ENCODE data around the gene GRHPR.
A peak's percentile ranks its signal among the peaks of the same experiment; 100 is the strongest.
"Not testable (repeated sequence)": the region's sequence is repeated elsewhere in the genome, so short reads cannot be mapped to it uniquely, and the experiment has no call there.

GRHPR gene

DNA sequence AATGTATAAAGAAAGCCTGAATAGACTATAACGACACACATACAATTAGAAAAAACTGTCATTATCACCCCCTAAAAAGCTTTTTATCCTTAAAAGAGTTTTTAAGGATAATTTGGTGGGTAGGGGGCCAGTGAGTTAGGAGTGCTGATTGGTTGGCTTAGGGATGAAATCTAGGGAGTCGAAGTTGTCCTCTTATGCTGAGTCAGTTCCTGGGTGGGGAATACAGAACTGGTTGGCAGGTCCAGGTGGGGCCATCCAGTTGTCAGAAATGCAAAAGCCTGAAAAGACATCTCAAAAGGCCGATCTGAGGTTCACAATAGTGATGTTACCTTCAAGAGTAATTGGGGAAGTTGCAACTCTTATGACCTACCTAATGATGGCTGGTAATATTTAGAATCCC lies 29.1 kb downstream of the GRHPR start:
- no peak for DNase-seq

DNA sequence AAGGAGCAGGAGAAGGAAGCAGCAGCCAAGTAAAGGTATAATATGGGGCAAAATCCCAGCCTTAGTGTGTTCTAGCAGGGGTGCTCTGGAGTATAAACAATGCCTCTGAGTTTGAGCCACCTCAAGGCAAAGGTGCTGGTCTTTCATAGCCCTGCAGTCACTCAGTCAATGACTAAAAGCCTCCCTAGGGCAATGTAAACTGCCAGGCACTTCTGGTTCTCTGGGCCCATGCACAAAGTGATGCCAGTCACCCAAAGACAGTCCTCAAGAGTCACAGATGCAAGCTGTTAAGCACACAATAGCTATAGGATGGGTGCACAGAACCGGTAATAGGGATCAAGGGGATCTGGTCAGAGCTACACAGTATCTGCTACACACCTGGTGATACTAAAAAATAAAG lies 30.1 kb downstream of the GRHPR start:
- no peak for DNase-seq

DNA sequence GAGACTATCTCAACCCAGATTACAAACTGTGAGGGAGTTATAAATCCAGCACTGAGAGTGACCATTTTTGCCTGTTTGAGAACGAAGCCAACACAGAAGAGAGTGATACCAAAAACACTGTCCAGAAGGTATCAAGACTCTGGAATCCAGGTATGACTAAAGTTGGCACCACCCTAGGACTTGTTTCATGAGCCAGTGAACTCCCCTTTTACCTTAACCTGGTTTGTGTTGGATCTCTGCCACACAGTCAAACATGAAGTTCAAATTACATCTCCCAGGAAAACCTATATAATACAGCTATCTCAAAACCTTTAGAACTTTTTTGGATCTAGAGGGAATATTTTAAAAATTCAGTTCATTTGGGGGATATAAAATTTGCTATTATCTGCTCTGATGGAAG lies 31.3 kb downstream of the GRHPR start:
- DNase-seq: no peak

DNA sequence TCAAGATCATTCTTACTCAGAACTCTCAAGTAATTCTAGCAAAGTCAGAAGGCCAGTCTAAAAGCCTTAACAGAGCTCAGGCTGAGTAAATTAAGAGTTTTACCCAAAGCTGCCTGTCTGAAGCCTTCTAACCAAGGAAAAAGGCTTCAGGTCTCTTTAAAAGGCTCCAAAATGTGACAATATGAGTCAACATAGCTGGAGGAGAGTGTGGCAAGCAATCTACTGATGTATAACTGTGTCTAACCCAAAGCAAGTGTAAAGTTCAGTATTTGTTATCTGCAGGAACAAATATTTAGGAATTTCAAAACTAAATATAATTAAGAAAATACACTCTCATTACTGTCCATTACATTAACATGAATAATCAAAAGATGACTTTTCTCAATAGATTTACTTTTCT lies 31.7 kb downstream of the GRHPR start:
- DNase-seq: no peak

DNA sequence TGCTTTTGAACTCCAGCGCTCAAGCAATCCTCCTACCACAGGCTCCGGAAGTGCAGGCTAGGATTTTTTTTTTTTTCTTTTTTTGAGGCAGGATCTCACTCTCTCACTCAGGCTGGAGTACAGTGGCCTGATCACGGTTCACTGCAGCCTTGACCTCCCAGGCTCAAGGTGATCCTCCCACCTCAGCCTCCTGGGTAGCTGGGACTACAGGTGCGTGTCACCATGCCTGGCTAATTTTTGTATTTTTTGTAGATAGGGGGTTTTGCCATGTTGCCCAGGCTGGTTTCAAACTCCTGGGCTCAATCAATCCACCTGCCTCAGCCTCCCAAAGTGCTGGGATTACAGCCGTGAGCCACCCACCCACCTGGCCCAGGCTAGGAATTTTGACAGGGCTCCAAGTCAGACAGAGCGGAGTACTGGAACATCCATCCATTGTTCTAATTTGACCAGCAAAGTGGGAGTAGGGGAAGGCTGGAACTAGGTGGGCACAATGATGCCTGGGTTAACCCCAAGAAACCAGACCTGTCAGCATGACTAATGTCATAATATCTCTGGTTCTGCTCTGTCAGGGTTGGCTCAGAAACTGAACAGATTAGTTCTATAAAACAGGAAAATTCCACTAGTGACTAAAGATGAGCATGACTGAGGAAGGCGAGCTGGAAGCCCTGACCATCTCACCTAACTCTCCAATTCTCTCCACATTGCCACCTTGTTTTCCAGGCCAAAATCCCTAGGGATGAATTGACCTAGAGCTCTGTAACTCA lies 33.6 kb downstream of the GRHPR start:
- DNase-seq: no peak

DNA sequence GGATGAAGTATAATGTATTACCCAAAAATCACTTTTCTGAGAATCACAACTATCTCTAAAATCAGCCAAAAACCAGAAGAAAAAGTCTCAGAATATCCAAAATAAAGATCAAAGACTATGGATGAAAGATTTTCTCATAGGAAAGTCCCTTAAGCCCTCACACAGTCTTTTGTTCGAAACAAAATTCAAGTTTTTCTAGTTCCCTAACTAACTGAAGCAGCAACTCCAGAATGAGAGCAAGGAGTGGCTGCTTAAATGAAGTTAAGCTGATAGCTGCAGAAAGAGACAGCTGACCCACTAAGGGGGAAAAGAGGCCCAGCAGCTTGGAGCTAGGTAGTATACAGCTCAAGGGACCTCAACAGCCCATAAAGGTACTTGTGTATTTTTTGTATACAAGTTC lies 34.3 kb downstream of the GRHPR start:
- DNase-seq: no peak

DNA sequence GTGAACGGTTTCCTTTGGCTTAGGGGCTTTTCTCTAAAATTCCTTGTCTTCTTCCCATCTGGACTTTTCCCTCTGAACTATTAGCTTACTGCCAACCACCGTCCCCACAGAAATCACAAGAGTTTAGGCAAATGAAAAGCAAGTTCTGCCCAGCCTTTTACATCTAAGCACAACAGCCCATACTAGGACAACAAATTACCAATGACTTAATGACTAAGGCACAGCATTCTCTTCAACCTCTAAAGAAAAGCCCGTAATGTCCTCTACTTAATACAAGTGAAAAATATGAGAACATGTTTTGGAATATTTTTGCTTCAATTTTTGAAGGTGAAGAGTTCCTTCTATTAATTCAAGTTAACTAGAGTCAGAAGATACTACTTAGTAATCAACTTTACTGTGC lies 41.5 kb downstream of the GRHPR start:
- DNase-seq: no peak

DNA sequence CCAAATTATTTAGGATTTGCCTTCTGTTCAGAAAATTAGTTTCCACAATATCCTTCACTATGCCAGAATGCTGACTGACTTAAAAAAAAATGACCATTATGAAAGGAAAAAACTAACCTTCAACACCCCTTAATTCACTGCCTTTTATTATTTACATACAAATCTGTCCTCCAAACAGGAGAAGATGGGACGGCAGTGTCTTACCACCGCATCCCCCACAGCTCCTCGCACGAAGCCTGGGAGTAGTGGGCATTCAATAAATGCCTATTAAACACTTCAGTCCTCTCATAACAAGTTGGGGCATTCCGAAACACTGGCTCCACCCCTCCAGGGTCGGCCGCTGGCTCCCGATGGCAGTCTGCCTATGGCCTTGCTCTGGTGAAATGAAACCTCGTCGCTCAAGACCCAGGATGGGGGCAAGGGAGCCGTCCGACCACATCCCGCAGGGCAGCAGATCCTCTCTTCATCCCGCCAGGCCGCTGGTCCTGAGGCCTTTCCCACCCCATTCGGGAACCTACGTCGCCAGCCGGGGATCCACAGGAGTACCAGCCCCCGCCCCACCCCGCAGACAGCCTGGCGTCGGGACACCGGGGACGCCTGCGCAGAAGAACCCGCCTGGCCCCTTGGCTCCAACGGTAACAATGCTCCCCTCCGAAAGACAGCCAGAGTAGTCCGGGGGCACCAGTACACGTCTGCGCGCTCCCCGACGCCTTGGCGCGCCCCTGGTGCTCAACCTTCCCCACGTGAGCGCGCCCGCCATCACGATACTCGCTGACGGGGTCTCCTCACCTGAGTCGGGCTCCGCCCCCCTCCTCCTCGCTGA lies 42.1 kb downstream of the GRHPR start:
- DNase-seq: no peak

DNA sequence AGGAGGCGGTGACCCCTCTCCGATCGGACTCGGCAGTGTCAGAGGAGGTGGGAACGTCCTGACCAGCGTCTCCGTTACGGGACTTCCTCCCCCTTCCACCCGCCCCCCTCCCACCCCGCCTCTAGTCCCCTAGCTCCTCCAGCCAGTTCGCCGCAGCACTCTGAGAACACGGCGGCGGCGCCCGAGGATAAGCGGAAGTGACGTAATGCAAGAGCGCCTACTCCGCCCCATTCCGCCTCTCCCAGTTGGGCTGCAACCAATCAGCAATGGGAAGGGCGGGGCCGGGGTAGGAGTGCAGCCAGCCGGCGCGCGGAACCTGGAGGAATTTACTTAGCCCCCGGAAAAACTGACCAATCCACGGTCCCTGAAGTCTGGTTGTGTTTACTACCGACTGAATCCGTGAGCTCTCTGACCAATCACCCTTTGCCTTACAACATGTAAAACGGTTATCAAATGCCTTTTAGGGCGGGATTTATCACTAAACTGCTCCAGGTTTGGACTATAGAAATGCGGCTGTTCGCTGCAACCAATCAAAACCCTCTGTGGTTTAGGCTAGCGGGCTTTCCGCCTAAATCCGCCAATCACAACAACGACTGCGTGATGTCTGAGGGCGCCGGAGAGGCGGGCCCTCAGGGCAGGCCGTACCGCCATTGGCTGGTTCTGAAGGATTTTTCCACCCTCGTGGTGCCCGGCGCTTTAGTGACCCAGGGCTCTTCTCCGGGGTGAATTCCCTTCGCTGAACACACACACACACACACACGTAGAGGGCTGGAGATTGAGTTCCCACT lies 42.9 kb downstream of the GRHPR start, which contains the start of gene ZBTB5:
ZBTB5 (minus strand) TSS at position 202 of the 788 bp plus-strand sequence. CDS start 22,899 bp downstream, outside the sequence.
- peak; percentile 99 for DNase-seq

DNA sequence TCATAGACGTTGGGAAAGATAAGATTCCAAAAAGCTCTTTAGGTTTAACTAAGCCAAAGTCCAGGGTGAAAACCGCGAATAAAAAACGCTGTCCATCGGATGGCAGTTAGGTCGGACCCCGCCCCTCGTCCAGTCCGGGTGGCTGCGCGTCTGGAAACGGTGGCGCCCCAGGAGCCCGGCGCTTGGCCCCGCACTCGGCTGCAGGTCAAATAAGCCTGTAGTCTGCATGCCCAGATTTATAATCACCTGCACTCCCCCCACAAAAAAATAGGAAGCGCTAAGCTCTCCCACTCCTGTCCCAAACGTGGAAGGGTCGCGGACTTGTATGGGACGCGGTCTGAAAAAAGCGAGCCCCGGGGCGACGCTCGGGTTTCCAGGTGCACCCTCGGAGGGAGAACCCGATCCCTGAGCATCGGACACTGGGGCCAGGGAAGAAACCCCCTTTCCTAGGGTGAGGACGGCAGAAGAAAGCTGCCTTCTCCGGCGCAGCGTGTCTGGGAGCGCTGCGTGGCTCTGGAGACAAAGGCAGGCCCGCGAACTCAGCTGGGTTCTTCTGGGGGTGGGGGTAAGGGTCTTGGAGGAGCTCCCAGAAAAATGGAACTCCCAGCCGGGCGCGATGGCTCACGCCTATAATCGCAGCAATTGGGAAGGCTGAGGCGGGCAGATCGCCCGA lies 43.7 kb downstream of the GRHPR start:
- peak; percentile 69 for DNase-seq

DNA sequence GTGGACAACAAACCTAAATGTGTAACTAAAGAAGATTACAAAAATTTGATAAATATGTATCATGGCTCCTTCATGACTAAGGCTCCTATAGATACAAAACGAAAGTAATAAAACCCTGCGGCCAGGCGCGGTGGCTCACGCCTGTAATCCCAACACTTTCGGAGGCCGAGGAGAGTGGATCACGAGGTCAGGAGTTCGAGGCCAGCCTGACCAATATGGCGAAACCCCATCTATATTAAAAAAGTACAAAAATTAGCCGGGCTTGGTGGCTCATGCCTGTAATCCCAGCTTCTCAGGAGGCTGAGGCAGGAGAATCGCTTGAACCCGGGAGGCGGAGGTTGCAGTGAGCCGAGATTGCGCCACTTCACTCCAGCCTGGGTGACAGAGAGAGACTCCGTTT lies 45.0 kb downstream of the GRHPR start:
- DNase-seq: not testable (repeated sequence)

DNA sequence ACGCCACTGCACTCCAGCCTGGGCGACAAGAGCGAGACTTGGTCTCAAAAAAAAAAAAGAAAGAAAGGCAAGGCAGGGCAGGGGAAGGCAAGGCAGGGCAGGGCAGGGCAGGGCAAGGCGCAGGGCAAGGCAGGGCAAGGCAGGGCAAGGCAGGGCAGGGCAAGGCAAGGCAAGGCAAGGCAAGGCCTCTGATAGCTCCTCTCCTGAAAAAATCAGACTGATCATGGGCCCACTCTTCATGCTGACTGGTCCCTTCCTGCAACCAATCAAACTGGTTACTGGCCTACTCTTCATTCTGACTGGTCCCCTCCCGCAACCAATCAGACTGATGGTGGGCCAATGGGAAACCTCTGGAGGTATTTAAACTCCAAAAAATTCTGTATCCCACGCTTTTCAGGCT lies 46.1 kb downstream of the GRHPR start:
- DNase-seq: no peak

DNA sequence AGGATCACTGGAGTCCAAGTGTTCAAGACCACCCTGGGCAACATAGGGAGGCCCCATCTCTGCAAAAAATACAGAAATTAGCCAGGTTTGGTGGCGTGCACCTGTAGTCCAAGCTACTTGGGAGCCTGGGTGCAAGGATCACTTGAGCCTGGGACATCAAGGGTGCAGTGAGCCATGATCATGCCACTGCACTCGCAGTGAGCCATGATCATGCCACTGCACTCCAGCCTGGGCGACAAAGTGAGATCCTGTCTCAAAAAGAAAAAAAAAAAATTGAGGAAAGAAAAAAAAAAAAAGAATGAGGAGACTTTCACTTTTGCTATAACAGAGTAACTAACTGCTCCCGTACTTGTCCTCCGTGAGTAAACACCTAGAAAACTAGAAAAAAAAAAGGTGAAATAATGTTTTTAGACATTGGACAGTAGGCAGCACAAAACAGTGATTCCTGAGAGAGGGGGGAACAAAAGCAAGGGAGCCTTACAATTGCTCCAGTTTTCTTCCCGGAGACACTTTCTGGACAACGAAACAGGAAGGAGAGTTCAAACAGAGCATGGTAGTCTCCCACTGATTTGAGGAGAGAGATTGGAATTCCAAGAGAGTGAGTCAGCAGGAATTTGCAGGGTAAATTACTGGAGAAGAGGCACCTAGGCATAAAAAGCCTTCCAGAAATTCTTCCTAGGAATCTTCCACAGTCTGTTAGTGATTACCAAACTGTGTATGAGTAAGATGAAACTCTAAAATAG lies 49.6 kb downstream of the GRHPR start:
- DNase-seq: no peak

DNA sequence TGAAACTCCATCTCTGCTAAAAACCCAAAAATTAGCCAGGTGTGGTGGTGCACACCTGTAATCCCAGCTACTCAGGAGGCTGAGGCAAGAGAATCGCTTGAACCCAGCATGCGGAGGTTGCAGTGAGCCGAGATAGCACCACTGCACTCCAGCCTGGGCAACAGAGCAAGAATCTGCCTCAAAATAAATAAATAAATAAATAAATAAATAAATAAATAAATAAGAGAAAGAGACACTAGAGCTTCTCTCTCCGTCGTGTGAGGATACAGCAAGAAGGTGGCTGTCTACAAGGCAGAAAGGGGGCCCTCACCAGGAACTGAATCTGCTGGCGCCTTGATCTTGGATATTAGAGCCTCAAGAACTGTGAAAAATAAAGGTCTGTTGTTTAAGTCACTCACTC lies 51.5 kb downstream of the GRHPR start:
- DNase-seq: not testable (repeated sequence)

DNA sequence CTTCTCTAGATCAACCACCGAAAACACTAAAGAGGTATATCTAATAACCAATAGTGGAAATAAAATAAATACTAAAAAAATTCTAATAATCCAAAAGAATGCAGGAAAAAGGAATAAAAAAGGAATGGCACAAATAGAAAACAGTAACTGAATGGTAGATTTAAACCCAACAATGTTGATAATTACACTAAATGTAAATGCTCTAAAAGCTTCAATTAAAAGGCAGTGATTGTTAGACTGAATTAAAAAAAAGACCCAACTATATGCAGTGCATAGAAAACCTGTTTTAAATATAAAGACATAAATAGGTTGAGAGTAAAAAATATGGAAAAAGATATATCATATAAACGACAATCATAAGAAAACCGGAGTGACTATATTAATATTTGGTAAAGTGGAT lies 51.9 kb downstream of the GRHPR start:
- no peak for DNase-seq

DNA sequence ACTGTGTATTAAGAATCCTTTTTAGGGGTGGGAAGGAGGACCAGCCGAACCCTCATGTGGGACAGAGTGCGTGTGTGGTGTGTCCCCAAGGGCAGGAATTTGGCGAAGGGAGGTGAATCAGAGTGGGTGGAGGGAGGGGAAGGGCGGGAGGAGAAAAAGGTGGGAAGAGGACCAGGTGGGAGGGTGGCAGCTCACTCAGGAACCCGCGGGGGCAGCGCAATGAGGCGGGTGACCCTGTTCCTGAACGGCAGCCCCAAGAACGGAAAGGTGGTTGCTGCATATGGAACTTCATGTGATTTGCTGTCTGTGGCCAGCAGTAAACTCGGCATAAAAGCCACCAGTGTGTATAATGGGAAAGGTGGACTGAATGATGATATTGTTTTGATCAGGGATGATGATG lies 54.4 kb downstream of the GRHPR start:
- DNase-seq: no peak

DNA sequence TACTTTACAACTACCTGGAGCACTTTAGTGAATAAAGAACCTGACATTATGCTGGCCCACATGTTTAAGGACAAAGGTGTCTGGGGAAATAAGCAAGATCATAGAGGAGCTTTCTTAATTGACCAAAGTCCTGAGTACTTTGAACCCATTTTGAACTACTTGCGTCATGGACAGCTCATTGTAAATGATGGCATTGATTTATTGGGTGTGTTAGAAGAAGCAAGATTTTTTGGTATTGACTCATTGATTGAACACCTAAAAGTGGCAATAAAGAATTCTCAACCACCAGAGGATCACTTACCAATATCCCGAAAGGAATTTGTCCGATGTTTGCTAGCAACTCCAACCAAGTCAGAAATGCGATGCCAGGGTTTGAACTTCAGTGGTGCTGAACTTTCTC lies 54.9 kb downstream of the GRHPR start:
- not testable (repeated sequence) for DNase-seq

DNA sequence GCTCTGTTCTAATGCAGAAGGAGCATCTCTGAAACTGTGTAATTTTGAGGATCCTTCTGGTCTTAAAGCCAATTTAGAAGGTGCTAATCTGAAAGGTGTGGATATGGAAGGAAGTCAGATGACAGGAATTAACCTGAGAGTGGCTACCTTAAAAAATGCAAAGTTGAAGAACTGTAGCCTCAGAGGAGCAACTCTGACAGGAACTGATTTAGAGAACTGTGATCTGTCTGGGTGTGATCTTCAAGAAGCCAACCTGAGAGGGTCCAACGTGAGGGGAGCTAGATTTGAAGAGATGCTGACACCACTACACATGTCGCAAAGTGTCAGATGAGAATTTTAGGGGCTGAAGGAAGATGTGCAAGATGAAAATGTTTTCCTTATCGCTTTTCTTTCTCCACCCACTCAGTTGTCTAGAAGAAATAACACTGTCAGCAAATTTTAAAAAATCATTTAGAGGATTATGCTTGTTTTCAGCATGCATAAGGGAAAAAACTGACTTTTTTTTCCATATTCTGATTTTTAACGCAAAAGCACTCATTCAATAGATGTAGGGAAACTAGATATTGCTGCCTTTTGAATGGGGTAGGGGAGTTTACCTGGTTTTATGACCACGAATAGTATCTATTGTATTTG lies 55.6 kb downstream of the GRHPR start:
- not testable (repeated sequence) for DNase-seq

DNA sequence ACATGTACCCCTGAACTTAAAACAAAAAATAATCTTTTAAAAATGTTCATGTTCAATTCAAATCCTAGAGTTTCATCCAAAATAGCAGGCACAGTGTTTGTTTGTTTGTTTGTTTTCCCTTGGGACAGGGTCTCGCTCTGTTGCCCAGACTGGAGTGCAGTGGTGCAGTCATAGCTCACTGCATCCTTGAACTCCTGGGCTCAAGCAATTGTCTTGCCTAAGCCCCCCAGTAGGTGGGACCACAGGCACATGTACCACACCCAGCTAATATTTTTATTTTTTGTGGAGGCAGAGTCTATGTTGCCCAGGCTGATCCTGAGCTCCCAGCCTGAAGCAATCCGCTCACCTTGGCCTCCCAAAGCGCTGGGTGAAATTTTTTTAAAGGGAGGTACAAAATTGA lies 58.3 kb downstream of the GRHPR start:
- DNase-seq: no peak

DNA sequence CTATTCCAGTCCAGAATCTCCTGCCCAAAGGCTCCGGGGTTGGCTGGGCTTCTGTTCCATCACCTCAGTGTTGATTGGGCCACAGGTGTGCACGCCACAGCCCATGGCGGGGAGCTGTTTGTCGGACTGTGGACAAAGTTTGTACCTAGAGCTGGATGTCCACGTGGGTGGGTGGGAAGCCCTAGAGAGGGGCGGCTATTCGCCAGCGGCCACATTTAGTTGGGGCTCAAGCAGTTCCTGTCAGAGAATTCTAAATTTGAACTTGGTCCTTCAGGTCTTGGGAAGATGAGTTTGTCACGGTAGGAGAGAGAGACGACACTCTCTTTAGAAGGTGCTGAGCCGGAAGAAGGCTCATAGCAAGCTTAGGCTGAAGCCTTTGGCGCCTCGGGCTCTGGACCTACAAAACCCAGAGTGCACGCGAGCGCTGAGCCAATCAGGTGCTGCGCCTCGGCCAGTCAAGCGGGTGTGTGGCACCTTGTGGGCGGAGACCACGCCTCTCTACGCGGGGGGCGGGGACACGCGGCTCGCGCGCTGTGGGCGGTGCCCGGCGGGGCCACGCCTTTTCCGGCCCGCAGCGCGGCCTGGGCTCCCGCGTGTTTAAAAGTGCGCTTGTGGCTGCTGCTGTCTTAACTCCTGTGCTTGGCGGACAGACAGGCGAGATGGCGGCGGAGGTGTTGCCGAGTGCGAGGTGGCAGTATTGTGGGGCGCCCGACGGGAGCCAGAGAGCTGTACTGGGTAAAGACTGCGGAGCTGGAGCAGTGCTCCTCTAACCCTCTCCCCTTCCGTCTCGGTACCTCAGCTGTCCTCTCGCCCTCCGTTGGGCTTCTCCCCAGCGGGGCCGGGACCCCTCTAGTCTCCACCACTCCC lies 63.1 kb downstream of the GRHPR start, which contains the start of gene POLR1E:
POLR1E (plus strand) TSS at position 560 of the 867 bp plus-strand sequence; CDS start at position 660, 100 bp downstream.
- peak; percentile 84 for DNase-seq
